ENCODE measurements around the gene CGNL1.

CGNL1 gene

GRCh38 chr15:57373882-57374276, 2.4 kb upstream of the CGNL1 start:
- H3K4me1 ChIP-seq = no peaks in the 10 kb centered on the region
- H3K9me3 ChIP-seq (ENCODE audit: control insufficient read depth, low read length) = no peaks in the 10 kb centered on the region
- H3K4me3 ChIP-seq (ENCODE audit: low read depth, low read length) = no peak overlapping the region
- H2AFZ ChIP-seq = no peak overlapping the region
- H3K27ac ChIP-seq = no peak overlapping the region
- no peak overlapping the region for H3K9ac ChIP-seq
- H3K27me3 ChIP-seq (ENCODE audit: control insufficient read depth, insufficient read depth, low read length) = no peaks in the 10 kb centered on the region
- no peaks in the 10 kb centered on the region for H3K36me3 ChIP-seq (ENCODE audit: control insufficient read depth, insufficient read depth, low read length)
- no peak overlapping the region for H3K4me2 ChIP-seq (ENCODE audit: low read length)
- TF ChIP-seq CTCF (IDR thresholded peaks at IDR 0.05) = no peak
- H3K79me2 ChIP-seq = no peaks in the 10 kb centered on the region

GRCh38 chr15:57376696-57377477, 582 bp downstream of the CGNL1 start:
- H3K27ac ChIP-seq = no peak overlapping the region

GRCh38 chr15:57377478-57377847, 1.2 kb downstream of the CGNL1 start:
- Histone ChIP-seq H3K4me1 (no peaks in the 10 kb centered on the region), H3K27ac (no peak overlapping the region), H3K9me3 (ENCODE audit: control insufficient read depth, low read length) (no peaks in the 10 kb centered on the region), H3K79me2 (no peaks in the 10 kb centered on the region), H2AFZ (no peak overlapping the region), H3K9ac (no peak overlapping the region), H3K36me3 (ENCODE audit: control insufficient read depth, insufficient read depth, low read length) (no peaks in the 10 kb centered on the region), H3K4me3 (ENCODE audit: low read depth, low read length) (no peak overlapping the region), H3K27me3 (ENCODE audit: control insufficient read depth, insufficient read depth, low read length) (no peaks in the 10 kb centered on the region), H3K4me2 (ENCODE audit: low read length) (no peak overlapping the region)
- TF ChIP-seq CTCF (IDR thresholded peaks at IDR 0.05) = no peak

More at GRCh38 chr15:57376696-57377477, 582 bp downstream of the CGNL1 start:
- Histone ChIP-seq H3K4me3 (ENCODE audit: low read depth, low read length) (peak overlapping the region; percentile 42), H3K27me3 (ENCODE audit: control insufficient read depth, insufficient read depth, low read length) (no peaks in the 10 kb centered on the region), H2AFZ (peak overlapping the region; percentile 46), H3K4me1 (no peaks in the 10 kb centered on the region), H3K79me2 (no peaks in the 10 kb centered on the region), H3K9me3 (ENCODE audit: control insufficient read depth, low read length) (no peaks in the 10 kb centered on the region), H3K4me2 (ENCODE audit: low read length) (peak overlapping the region; percentile 68), H3K9ac (no peak overlapping the region), H3K36me3 (ENCODE audit: control insufficient read depth, insufficient read depth, low read length) (no peaks in the 10 kb centered on the region)
- TF ChIP-seq CTCF (IDR thresholded peaks at IDR 0.05) = no peak

GRCh38 chr15:57379487-57379886, 3.2 kb downstream of the CGNL1 start:
- Histone ChIP-seq H3K36me3 (ENCODE audit: control insufficient read depth, insufficient read depth, low read length) (no peaks in the 10 kb centered on the region), H3K9ac (no peak overlapping the region), H3K79me2 (no peaks in the 10 kb centered on the region), H3K27ac (no peak overlapping the region), H3K4me2 (ENCODE audit: low read length) (no peak overlapping the region), H3K9me3 (ENCODE audit: control insufficient read depth, low read length) (no peaks in the 10 kb centered on the region), H2AFZ (no peak overlapping the region), H3K4me1 (no peaks in the 10 kb centered on the region), H3K27me3 (ENCODE audit: control insufficient read depth, insufficient read depth, low read length) (no peaks in the 10 kb centered on the region), H3K4me3 (ENCODE audit: low read depth, low read length) (no peak overlapping the region)
- no peak for TF ChIP-seq CTCF (IDR thresholded peaks at IDR 0.05)

- H3K27me3 ChIP-seq (ENCODE audit: control insufficient read depth, insufficient read depth, low read length) = no peaks in the 10 kb centered on the region
- no peak for TF ChIP-seq CTCF (IDR thresholded peaks at IDR 0.05)
- H2AFZ ChIP-seq = no peak overlapping the region
- no peak overlapping the region for H3K4me3 ChIP-seq (ENCODE audit: low read depth, low read length)
- H3K9ac ChIP-seq = no peak overlapping the region
- no peaks in the 10 kb centered on the region for H3K9me3 ChIP-seq (ENCODE audit: control insufficient read depth, low read length)
- no peak overlapping the region for H3K4me2 ChIP-seq (ENCODE audit: low read length)
- H3K27ac ChIP-seq = no peak overlapping the region
- H3K4me1 ChIP-seq = no peaks in the 10 kb centered on the region
- H3K79me2 ChIP-seq = no peaks in the 10 kb centered on the region
- no peaks in the 10 kb centered on the region for H3K36me3 ChIP-seq (ENCODE audit: control insufficient read depth, insufficient read depth, low read length)
These were observed 4.5 kb downstream of the CGNL1 start for GRCh38 chr15:57380854-57381253.

Measured in parathyroid adenoma (tissue), 2 donors.